Fibroblast of pulmonary artery (primary cell): ENCODE measurements around the gene TARS1.
"Not testable (repeated sequence)": the region's sequence is repeated elsewhere in the genome, so short reads cannot be mapped to it uniquely, and the experiment has no call there.

Experiments
- DNase-seq: peaks from one replicate; pipeline ENCODE4 v3.0.0-alpha.2; 2010; ENCODE audit warnings: low read depth
- H3K4me3 ChIP-seq: replicated peaks from 2 replicates; pipeline ENCODE4 v1.5.1; 2011; ENCODE audit warnings: low read depth, mild to moderate bottlenecking, control low read depth, low read length, moderate library complexity
- CTCF ChIP-seq: IDR thresholded peaks from 2 replicates; pipeline ENCODE4 v1.5.1; 2011; ENCODE audit warnings: mild to moderate bottlenecking, control low read depth, low read length, inconsistent platforms; ENCODE audit errors: missing control alignments

TARS1 gene

GRCh38 chr5:33423018-33423630 lies 17.6 kb upstream of the TARS1 start:
- H3K4me3 ChIP-seq, result no peak overlapping the region
- peak; percentile 44 for TF ChIP-seq CTCF
- peak; percentile 76 for DNase-seq

DNA sequence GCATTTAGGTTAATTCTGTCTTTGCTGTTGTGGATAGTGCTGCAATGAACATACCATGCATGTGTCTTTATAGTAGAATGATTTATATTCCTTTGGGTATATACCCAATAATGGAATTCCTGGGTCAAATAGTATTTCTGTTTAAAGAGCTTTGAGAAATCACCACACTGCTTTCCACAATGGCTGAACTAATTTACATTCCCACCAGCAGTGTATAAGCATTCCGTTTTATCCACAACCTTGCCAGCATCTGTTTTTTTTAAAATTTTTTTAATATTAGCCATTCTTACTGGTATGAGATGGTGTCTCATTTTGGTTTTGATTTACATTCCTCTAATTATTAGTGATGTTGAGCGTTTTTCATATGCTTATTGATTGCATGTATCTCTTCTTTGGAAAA lies 15.5 kb upstream of the TARS1 start:
- no peak for TF ChIP-seq CTCF
- DNase-seq, result no peak
- H3K4me3 ChIP-seq, result no peak overlapping the region

DNA sequence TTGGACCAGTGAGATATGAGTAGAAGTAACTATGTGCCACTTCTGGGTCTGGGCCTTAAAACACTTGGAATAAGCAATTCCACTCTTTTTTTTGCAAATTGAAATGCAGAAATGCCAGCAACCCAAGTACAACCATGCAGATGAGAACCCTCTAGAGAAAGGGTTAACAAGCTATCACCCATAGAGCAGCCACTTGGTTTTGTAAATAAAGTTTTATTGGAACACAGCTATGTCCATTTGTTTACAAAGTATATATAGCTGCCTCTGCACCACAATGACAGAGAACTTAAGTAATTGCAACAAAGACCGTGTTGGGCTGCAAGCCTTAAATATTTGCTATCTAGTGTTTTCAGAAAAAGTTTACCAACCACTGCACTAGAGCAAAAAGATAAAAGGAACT lies 9.8 kb upstream of the TARS1 start:
- TF ChIP-seq CTCF, result no peak
- DNase-seq, result no peak
- H3K4me3 ChIP-seq, result no peak overlapping the region

DNA sequence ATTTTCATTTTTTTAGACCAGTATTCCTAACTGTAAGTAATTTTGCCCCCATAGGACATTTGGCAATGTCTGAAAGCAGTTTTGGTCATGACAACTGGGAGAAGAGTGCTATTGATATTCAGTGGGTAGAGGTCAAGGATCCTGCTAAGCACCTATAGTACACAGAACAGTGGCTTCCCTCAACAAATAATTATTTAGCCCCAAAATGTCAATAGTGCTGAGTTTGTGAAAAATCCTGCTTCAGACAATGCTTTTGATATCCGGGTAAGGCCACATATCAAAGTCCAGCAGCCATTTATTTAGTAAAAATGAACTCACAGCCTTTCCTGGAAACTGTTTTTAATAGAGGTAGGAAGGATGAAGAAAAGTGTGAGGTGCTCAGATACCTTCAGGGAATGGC lies 8.1 kb upstream of the TARS1 start:
- no peak for DNase-seq

DNA sequence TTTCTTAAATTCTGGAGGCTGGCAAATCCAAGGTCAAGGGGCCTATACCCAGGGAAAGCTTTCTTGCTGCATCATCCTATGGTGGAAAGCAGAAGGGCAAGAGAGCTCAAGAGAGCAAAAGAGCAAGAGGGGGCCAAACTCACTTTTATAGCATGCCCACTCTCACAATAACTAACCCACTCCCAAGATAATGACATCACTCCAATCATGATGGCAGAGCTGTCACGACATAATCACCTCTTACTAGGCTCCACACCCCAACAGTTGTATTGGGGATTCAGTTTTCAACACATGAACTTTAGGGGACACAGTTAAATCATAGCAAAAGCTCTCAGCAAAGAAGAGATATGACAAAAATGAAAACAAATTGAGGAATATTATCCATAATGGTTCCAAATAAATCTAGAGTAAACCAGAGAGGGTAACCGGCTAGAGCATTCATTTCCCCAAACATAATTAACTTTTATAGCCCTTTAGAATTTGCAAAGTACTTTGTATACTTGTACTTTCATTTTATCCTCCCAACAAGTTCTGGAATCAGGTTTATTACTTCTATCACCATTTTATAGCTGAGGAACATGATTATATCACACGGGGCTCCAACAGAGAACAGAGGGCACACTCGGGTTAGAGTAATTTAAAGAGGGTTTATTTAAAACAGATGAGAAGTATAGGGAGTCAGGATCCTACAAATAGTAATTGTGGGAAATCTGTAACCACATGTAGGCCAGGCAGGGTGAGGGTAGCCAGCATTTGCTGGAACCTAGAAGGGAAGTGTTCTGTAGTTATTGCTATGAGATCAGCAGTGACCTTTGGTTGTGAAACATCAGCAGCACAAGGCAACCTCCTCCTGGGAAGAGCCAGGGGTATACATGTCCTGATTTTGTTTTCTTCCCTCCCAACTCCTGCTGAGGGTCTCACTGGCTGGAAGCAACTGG lies 7.2 kb upstream of the TARS1 start:
- DNase-seq, result peak; percentile 39
- no peak for TF ChIP-seq CTCF
- H3K4me3 ChIP-seq, result no peak overlapping the region

More for the DNA sequence above, 8.1 kb upstream of the TARS1 start:
- no peak overlapping the region for H3K4me3 ChIP-seq
- TF ChIP-seq CTCF, result no peak

DNA sequence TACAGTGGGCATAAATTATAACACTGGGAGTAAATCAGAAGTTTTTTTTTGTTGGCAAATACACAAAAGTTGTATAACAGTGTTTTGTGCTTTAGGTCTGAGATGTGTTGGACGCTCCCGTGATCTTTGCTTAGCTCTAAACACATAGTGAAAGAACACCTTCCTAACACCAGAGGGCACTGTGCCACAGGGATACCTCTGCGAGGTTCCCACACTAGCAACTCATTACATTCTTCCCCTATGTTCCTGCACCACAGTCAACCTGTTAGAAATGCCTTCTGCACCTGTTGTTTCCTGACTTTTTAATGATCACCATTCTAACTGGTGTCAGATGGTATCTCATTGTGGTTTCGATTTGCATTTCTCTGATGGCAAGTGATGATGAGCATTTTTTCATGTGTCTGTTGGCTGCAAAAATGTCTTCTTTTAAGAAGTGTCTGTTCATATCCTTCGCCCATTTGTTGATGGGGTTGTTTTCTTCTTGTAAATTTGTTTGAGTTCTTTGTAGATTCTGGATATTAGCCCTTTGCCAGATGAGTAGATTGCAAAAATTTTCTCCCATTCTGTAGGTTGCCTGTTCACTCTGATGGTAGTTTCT lies 4.8 kb upstream of the TARS1 start:
- not testable (repeated sequence) for H3K4me3 ChIP-seq
- DNase-seq, result peak; percentile 85
- TF ChIP-seq CTCF, result peak; percentile 84
